GM21447 (cell line): ENCODE data around the gene GALNT7.

Experiments
- ATAC-seq: cut with Tn5 transposase; IDR thresholded peaks from one replicate; pipeline ENCODE4 v1.9.1; 2021; ENCODE audit not compliant: unreplicated experiment

The GALNT7 gene

DNA sequence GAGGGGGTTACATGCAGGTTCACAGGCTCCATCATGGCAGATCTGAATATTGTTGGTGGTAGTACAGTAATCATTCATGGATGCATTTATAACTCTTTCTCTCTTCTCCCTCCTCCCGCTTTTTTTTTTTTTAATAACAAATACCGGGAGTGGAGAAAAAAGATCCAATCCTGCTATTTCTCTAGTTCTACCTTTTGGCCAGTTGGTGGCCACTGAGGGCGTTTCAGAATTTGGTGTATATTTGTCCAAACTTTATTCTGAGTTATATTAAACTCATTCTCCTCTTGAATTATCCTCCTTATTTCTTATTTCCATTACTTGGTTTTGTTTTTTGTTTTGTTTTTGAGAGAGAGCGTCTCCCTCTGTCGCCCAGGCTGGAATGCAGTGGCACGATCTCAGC lies 90.7 kb downstream of the GALNT7 start:
- no peak for ATAC-seq

GRCh38 chr4:173261052-173261451 lies 92.4 kb downstream of the GALNT7 start:
- ATAC-seq, result no peak

GRCh38 chr4:173262375-173262774 lies 93.8 kb downstream of the GALNT7 start:
- ATAC-seq, result no peak

GRCh38 chr4:173264245-173264644 lies 95.6 kb downstream of the GALNT7 start:
- ATAC-seq, result no peak

DNA sequence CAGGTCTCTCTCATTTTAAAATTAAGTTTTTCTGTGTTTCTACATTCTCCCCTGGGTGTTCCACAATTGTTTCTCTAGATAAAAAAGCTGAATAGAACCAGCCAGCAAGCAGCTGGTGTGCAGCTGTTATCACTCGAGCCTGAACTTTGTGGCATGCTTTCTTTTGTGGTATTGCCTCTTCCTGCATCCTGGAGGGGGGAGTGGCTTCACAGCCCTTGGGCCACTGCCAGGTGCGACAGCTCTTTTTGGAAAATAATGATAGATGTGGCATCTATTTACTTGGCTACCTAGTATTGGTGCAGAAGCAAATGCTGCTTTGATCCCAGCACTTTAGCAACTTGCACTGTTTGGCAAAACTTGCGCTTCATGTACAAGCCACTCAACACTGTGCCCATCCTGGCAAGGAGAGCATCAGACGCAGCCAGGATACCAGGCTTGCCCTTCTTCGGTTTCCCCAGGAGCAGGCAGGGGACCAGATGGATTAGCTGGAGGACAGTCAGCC lies 96.1 kb downstream of the GALNT7 start:
- peak; percentile 88 for ATAC-seq

- ATAC-seq, result no peak
These were observed 97.1 kb downstream of the GALNT7 start for GRCh38 chr4:173265751-173266150.

DNA sequence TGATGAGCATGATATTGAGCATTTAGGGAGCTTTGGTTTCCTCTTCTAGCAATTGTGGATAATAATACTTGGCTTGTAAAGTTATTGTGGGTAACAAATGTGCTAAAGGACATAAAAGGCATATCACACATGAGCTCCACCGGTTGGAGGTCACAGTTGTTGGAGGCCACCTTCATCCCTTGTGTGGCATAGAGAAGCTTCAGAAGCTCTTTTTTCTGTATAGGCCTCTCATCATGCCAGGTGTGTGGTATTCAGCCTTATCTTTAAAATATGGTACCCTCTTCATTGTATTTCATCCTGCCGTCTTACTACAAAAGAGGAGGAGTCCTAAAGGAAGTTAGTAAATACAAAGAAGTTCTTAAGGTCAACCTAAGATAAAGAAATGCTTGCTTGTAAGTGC lies 99.1 kb downstream of the GALNT7 start:
- no peak for ATAC-seq

GRCh38 chr4:173269280-173269679 lies 100.7 kb downstream of the GALNT7 start:
- ATAC-seq, result no peak

- ATAC-seq, result no peak
These were observed 101.9 kb downstream of the GALNT7 start for GRCh38 chr4:173270312-173271027.

DNA sequence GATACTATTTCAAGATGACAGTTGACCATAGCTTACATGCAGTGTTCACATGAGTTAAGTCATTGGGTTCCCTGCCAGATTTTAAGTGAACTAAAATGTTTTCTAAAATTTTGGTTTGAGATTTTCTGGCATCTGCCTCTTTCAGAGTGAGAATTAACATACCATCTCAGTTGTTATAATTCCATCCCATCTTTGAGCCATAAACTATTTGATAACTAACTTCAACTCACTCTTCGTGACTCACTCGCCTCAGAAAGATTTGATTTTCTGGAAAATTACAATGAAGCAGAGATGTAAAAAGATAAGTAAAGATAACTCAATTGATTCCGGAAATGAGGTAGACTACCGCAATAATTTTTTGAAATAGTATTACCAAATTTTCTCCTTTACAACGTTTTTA lies 103.7 kb downstream of the GALNT7 start:
- no peak for ATAC-seq

DNA sequence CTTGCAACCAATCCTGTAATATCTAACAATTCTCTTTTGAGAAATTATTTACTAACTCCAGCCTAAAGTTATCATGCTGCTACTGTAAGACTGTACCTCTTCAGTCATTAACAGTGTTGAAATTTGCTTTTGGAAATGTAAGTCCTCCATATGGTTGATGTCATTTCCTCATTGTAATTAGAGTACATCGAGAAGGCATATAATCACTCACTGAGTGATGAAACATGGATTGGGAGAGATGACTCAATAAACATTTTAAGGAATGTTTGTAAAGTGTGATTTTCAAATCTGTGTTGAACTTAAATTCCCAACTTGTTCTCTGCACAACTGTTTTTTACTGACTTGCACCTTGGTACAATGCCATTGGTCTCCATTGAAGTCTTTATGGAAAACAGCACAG lies 104.4 kb downstream of the GALNT7 start:
- ATAC-seq, result no peak

GRCh38 chr4:173273941-173274340 lies 105.3 kb downstream of the GALNT7 start:
- ATAC-seq, result no peak

DNA sequence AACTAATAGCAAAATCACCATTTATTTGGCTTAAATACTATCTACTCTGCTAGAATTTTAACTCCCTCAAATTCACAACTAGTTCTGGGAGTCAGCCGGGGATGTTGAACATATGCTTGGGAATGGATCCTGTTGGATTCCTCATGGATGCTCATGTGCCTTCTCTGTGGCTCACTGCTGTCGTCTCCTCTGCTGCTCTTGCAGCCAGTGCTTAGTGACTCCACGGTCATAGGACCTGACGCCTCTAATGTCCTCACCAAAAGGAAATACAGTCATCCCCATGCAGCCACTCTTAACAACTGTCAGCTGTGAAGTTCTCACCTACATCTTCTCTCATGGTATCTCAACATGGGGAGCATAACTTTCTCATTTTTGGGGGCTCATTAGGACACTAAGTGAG lies 106.1 kb downstream of the GALNT7 start:
- no peak for ATAC-seq

GRCh38 chr4:173275150-173275549 lies 106.5 kb downstream of the GALNT7 start:
- no peak for ATAC-seq

DNA sequence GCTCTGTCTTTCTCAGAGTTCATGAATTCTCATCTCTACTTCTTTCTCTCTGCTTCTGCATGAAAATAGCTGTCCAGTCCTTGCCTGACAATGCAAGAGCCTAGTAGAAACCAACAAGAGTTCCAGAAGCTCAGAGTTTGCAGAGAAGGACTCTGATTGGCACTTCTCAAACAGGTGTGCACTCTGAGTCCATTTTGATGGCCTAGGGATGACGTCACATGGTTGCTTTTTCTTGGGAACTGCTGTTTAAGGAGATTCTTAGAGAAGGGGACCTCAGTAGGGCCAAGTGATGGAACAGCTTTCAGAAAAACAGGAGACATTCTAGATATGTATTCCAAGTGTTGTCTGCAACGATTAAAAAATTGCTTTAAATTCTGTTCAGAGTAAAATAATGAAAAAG lies 108.7 kb downstream of the GALNT7 start:
- no peak for ATAC-seq

DNA sequence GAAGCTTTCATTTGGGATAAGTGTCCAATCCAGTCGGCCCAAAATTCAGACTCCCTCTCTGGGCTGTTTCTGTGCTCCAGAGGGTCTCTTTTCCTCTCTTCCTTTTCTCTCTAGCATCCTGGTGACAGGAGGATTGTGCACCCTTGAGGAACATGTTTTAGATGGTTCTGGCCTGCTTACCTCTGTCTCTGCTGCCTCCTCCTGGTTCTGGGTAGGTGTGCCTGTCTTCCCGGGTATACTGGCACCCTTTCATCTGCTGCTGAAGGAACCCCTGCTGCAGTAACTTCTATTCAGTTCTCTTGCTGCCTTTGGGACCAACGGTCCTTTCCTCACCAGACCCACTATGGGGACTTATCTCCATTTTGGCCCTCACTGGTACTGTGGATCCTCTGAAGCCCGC lies 112.4 kb downstream of the GALNT7 start:
- ATAC-seq, result peak; percentile 45

GRCh38 chr4:173281406-173282255 lies 113.0 kb downstream of the GALNT7 start:
- ATAC-seq, result peak; percentile 70

DNA sequence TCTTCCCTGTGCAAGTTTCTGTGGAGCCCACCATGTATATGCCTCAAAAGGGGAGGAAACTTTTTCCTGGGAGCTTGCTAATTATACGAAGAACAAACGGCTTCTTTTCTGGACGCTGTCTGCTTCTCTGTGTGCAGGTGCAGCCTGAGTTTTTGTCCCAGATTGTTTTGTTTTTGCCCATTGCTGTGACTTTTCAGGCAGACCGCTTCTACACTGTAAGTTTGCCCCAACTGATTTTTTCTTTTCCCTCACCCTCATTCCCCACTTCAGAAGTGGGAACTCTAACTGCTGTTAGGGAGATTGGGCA lies 113.6 kb downstream of the GALNT7 start:
- ATAC-seq, result no peak

DNA sequence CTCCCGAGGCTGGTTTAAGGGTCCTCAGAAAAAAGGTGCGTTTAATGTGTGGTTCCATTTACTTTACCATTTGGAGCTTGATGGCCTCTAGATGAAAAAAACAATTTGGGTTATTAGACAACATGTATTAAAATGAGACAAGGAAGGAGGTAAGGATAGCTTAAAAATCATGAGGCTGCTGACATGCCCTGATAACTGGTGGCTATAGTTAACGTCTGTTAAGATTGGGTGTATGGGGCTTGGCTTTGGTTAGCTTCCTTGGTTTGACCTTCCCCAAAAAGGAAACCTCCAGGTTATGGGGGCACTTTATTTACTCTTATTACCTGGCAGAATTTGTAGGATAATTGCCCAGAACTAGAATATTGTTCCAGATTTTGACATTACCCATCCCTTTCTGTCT lies 114.0 kb downstream of the GALNT7 start:
- ATAC-seq, result no peak

GRCh38 chr4:173284463-173284862 lies 115.9 kb downstream of the GALNT7 start:
- no peak for ATAC-seq

DNA sequence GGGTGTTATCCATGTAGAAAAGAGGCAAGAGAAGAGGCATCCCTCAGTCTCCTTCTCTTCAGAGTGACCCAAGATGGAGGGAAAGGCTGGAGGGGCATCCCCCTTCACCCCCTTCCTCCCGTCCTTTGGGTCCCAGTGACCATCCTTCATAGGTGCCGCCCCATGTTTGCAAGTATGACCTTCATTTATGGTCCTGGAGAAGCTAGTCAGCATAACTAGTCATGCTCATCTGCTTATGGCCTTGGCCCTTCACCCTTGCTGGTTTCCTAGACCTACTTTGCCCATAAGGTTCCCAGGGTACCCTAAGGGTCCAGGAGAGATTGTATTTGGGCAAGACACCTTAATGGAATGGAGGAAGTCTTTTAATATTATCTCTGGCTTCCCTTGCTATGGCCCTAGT lies 118.9 kb downstream of the GALNT7 start:
- no peak for ATAC-seq

DNA sequence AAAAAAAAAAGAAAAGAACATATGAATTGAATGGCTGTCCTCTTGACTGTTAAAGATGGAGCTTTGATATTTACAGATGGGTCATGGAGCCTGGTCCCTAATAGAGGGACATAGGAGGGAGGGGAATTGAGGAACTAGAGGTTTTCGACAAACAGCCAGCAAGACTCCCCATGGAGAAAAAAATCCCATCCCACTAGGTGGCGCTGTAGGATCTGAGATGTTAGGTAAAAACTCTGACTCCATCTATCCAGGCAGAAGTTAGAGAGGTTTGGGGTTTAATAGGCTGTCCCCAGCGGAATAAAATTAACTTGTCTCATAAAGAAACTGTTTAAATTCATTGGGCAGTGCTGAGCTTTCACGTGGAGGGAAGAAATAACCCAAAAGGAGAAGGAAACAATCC lies 119.7 kb downstream of the GALNT7 start:
- peak; percentile 57 for ATAC-seq
